Activated CD8-positive, alpha-beta T cell treated with anti-CD3 and anti-CD28 coated beads for 36 hours (primary cell): ENCODE measurements around the gene LMO1. TPM values are rescaled to one million over a fixed set of nuclear protein-coding genes. Genes with fewer than 3 reads are reported as not detected.

Source experiments
- ATAC-seq: fragments of 200-7000 bp; cut with Tn5 transposase; one replicate; pipeline ENCODE4 v1.10.0; 2021; ENCODE audit warnings: mild to moderate bottlenecking, moderate library complexity
- CTCF ChIA-PET: fragments of 350-600 bp; sonication (Branson Sonifier 250); formaldehyde crosslinking; loops from one replicate; lab custom pipeline; 2021; ENCODE audit warnings: antibody characterized with exemption; lab: Charles Lee
- POLR2A ChIA-PET: fragments of 350-600 bp; sonication (Branson Sonifier 250); formaldehyde crosslinking; loops from one replicate; lab custom pipeline; 2021; ENCODE audit warnings: antibody characterized with exemption; lab: Charles Lee
- DNase-seq: peaks from one replicate; pipeline ENCODE4 v3.0.0-alpha.2; 2020
- H3K27ac Mint-ChIP-seq: one replicate; pipeline ENCODE4 v1.8.0; 2021; ENCODE audit warnings: mild to moderate bottlenecking, mixed read lengths
- H3K27me3 Mint-ChIP-seq: one replicate; pipeline ENCODE4 v1.8.0; 2021; ENCODE audit warnings: mixed read lengths
- H3K36me3 Mint-ChIP-seq: one replicate; pipeline ENCODE4 v1.8.0; 2021; ENCODE audit warnings: low read depth, mixed read lengths
- H3K4me1 Mint-ChIP-seq: one replicate; pipeline ENCODE4 v1.8.0; 2021; ENCODE audit warnings: low read depth, mixed read lengths
- H3K4me3 Mint-ChIP-seq: one replicate; pipeline ENCODE4 v1.8.0; 2021; ENCODE audit warnings: mild to moderate bottlenecking, moderate library complexity, mixed read lengths
- H3K9me3 Mint-ChIP-seq: one replicate; pipeline ENCODE4 v1.8.0; 2021; ENCODE audit warnings: mixed read lengths
- CTCF ChIP-seq: fragments of 200-600 bp; IDR thresholded peaks from one replicate; pipeline ENCODE4 v1.8.0; 2022; ENCODE audit warnings: antibody characterized with exemption, mild to moderate bottlenecking
- intact Hi-C: fragments of 100-400 bp; cut with micrococcal nuclease; formaldehyde crosslinking; loops from one replicate; pipeline ENCODE4 v1.10.0; 2022
- total RNA-seq, 2 experiments: library from RNA; stranded (reverse); gene quantifications; one replicate each; pipeline ENCODE4 v1.2.3, GENCODE V29; 2021

Gene LMO1
- total RNA-seq, 2 experiments from 2014 or later, result not detected

GRCh38 chr11:8247312-8247711 lies 16.4 kb downstream of the LMO1 start:
- DNase-seq (peak; percentile 36), ATAC-seq (peak; percentile 62)
- Mint-ChIP-seq H3K9me3 (no peaks in the 10 kb centered on the region), H3K27me3 (peaks cover 6% of the 10 kb centered on the region), H3K4me1 (no peaks in the 10 kb centered on the region), H3K36me3 (no peaks in the 10 kb centered on the region), H3K4me3 (no peak overlapping the region), H3K27ac (no peak overlapping the region)
- POLR2A ChIA-PET, result no interaction called here
- CTCF ChIA-PET, result interaction anchor here (1.0 to 3.3 kb wide), 5 partner anchors 9 to 319 kb away, joined by 3 to 12 read pairs (median 5); partner anchors contain the start of gene LMO1
- TF ChIP-seq CTCF, result peak; percentile 55
- intact Hi-C loops, result no loop called here

GRCh38 chr11:8243458-8243857 lies 20.2 kb downstream of the LMO1 start:
- DNase-seq, result no peak
- intact Hi-C loops, result no loop called here
- ChIA-PET CTCF (interaction anchor here (4.8 kb wide), 1 partner anchor 20 kb away, joined by 25 read pairs; the partner anchor contains the start of gene LMO1), POLR2A (no interaction called here)
- no peaks in the 10 kb centered on the region for H3K9me3 Mint-ChIP-seq
- H3K36me3 Mint-ChIP-seq, result no peaks in the 10 kb centered on the region
- no peak for ATAC-seq
- H3K4me1 Mint-ChIP-seq, result no peaks in the 10 kb centered on the region
- H3K27me3 Mint-ChIP-seq, result peaks cover 6% of the 10 kb centered on the region
- TF ChIP-seq CTCF, result no peak
- H3K4me3 Mint-ChIP-seq, result no peak overlapping the region
- H3K27ac Mint-ChIP-seq, result no peak overlapping the region

GRCh38 chr11:8242499-8243280 lies 21.0 kb downstream of the LMO1 start:
- no peak for TF ChIP-seq CTCF
- CTCF ChIA-PET, result interaction anchor here (4.8 kb wide), 1 partner anchor 21 kb away, joined by 25 read pairs; the partner anchor contains the start of gene LMO1
- H3K9me3 Mint-ChIP-seq, result no peaks in the 10 kb centered on the region
- POLR2A ChIA-PET, result no interaction called here
- DNase-seq (no peak), ATAC-seq (no peak)
- no peaks in the 10 kb centered on the region for H3K4me1 Mint-ChIP-seq
- H3K27me3 Mint-ChIP-seq, result peaks cover 6% of the 10 kb centered on the region
- intact Hi-C loops, result no loop called here
- no peaks in the 10 kb centered on the region for H3K36me3 Mint-ChIP-seq
- H3K4me3 Mint-ChIP-seq, result no peak overlapping the region
- no peak overlapping the region for H3K27ac Mint-ChIP-seq

GRCh38 chr11:8242118-8242475 lies 21.6 kb downstream of the LMO1 start:
- POLR2A ChIA-PET, result interaction anchor here (0.5 kb wide), 1 partner anchor 87 kb away, joined by 3 read pairs; no protein-coding TSS in a partner anchor
- TF ChIP-seq CTCF, result no peak
- intact Hi-C loops, result no loop called here
- Mint-ChIP-seq H3K36me3 (no peaks in the 10 kb centered on the region), H3K4me1 (no peaks in the 10 kb centered on the region), H3K4me3 (no peak overlapping the region), H3K9me3 (no peaks in the 10 kb centered on the region), H3K27me3 (peaks cover 6% of the 10 kb centered on the region), H3K27ac (no peak overlapping the region)
- ATAC-seq, result no peak
- no peak for DNase-seq
- CTCF ChIA-PET, result interaction anchor here (4.8 kb wide), 1 partner anchor 21 kb away, joined by 25 read pairs; the partner anchor contains the start of gene LMO1
